GM12878 (cell line): ENCODE measurements around the gene TCHP. TPM values are rescaled to one million over a fixed set of nuclear protein-coding genes. Genes with fewer than 3 reads are reported as not detected.

Experiments
- ATAC-seq: fragments of 200-7000 bp; cut with Tn5 transposase; 3 replicates; pipeline ENCODE4 v1.9.1; 2020; ENCODE audit warnings: mild to moderate bottlenecking, moderate library complexity
- BruUV-seq: library from RNA; stranded (reverse); fragments of 400-500 nt; replicated peaks from 2 replicates; lab custom pipeline; 2021; lab: Mats Ljungman, UMichigan
- CTCF ChIA-PET: fragments of 300-600 bp; sonication (Branson Sonifier 250); formaldehyde crosslinking; extraction: SDS; loops from one replicate; lab custom pipeline; 2021; ENCODE audit warnings: inconsistent platforms; lab: Yijun Ruan, JAX
- POLR2A ChIA-PET: fragments of 350-600 bp; formaldehyde crosslinking; extraction: SDS; loops from one replicate; lab custom pipeline; 2021; ENCODE audit warnings: inconsistent platforms; lab: Charles Lee
- RAD21 ChIA-PET: fragments of 300-600 bp; sonication (Branson Sonifier 250); formaldehyde crosslinking; loops from one replicate; lab custom pipeline; 2023; ENCODE audit warnings: antibody characterized with exemption; ENCODE audit not compliant: unreplicated experiment; lab: Charles Lee
- SMC1A ChIA-PET: fragments of 300-600 bp; sonication (Branson Sonifier 250); formaldehyde crosslinking; loops from one replicate; lab custom pipeline; 2023; ENCODE audit not compliant: unreplicated experiment, uncharacterized antibody; lab: Charles Lee
- DNase-seq: peaks from one replicate; pipeline ENCODE4 v3.0.0-alpha.2; 2011; ENCODE audit warnings: low read depth, low spot score
- FAIRE-seq: peaks from 3 replicates; lab custom pipeline; 2011; peaks lifted over from hg19 to GRCh38; lab: Jason Lieb, UNC
- H2AFZ ChIP-seq: 2 replicates; pipeline ENCODE4 v1.6.0; 2011; ENCODE audit warnings: low read depth, low read length, control low read depth; ENCODE audit not compliant: control insufficient read depth
- H3K27ac ChIP-seq: 2 replicates; pipeline ENCODE4 v1.5.1; 2011; ENCODE audit warnings: control low read depth; ENCODE audit not compliant: control insufficient read depth, insufficient read depth
- H3K27me3 ChIP-seq, 2 experiments: replicated peaks in 1 of 2; 2 replicates each; pipeline versions ENCODE4 v1.6.0 to v1.6.1; 2011; ENCODE audit warnings: low read length in 1 of 2; ENCODE audit not compliant: control insufficient read depth in 2 of 2, insufficient read depth in 2 of 2
- H3K36me3 ChIP-seq, 2 experiments: 2 replicates each; pipeline ENCODE4 v1.5.1; 2011; ENCODE audit warnings: low read length in 1 of 2; ENCODE audit not compliant: control insufficient read depth in 2 of 2, insufficient read depth in 2 of 2
- H3K4me1 ChIP-seq: 2 replicates; pipeline ENCODE4 v1.6.1; 2011; ENCODE audit warnings: mild to moderate bottlenecking, low read length, moderate library complexity, mixed read lengths; ENCODE audit not compliant: control insufficient read depth, insufficient read depth
- H3K4me2 ChIP-seq: 2 replicates; pipeline ENCODE4 v1.6.0; 2011; ENCODE audit warnings: control low read depth; ENCODE audit not compliant: control insufficient read depth, insufficient read depth
- H3K4me3 ChIP-seq: fragments of 200-600 bp; sonication (generic); 2 replicates; pipeline ENCODE4 v1.5.1; 2016
- H3K79me2 ChIP-seq: 2 replicates; pipeline ENCODE4 v1.6.0; 2011; ENCODE audit warnings: low read length; ENCODE audit not compliant: control insufficient read depth, insufficient read depth
- H3K9ac ChIP-seq: 2 replicates; pipeline ENCODE4 v1.8.0; 2011; ENCODE audit warnings: low read length, control low read depth, mixed read lengths; ENCODE audit not compliant: control insufficient read depth, insufficient read depth
- H3K9me3 ChIP-seq: replicated peaks from 3 replicates; pipeline ENCODE4 v1.5.1; 2011; ENCODE audit warnings: mild to moderate bottlenecking, low read length; ENCODE audit not compliant: control insufficient read depth, insufficient read depth
- H4K20me1 ChIP-seq: 2 replicates; pipeline ENCODE4 v1.6.0; 2011; ENCODE audit not compliant: control insufficient read depth, insufficient read depth
- BCL11A ChIP-seq: IDR thresholded peaks from 2 replicates; pipeline ENCODE4 v1.6.1; 2011; ENCODE audit warnings: low read depth, low read length
- CBX3 ChIP-seq: fragments of 200-600 bp; sonication (generic); IDR thresholded peaks from 2 replicates; pipeline ENCODE4 v1.6.1; 2016; ENCODE audit warnings: low read depth, borderline replicate concordance
- CHD2 ChIP-seq: IDR thresholded peaks from 2 replicates; pipeline ENCODE4 v1.6.1; 2011; ENCODE audit warnings: low read depth, low read length, improper control_type of control experiment, borderline replicate concordance
- HDAC6 ChIP-seq: fragments of 200-600 bp; sonication (generic); IDR thresholded peaks from one replicate; pipeline ENCODE4 v1.8.0; 2017; ENCODE audit warnings: antibody characterized with exemption; ENCODE audit not compliant: unreplicated experiment
- MEF2A ChIP-seq: IDR thresholded peaks from 2 replicates; pipeline ENCODE4 v1.6.1; 2011; ENCODE audit warnings: low read depth, mild to moderate bottlenecking, low read length, moderate library complexity; ENCODE audit not compliant: insufficient read depth
- SREBF2 ChIP-seq: IDR thresholded peaks from 2 replicates; pipeline ENCODE4 v1.6.1; 2012; ENCODE audit warnings: mild to moderate bottlenecking, low read length
- YBX1 ChIP-seq: fragments of 450-650 bp; IDR thresholded peaks from 2 replicates; pipeline ENCODE4 v1.6.1; 2016; ENCODE audit warnings: antibody characterized with exemption
- ZNF24 ChIP-seq: fragments of 450-650 bp; IDR thresholded peaks from 2 replicates; pipeline ENCODE4 v1.6.1; 2017; ENCODE audit warnings: antibody characterized with exemption, mild to moderate bottlenecking
- WGBS: methylation state at CpG from one replicate; pipeline ENCODE4 v1.1.6; 2016; ENCODE audit warnings: low lambda C conversion rate; ENCODE audit not compliant: insufficient replicate concordance, insufficient coverage; ENCODE audit errors: missing lambda C conversion rate; 5-methylcytosine and 5-hydroxymethylcytosine counted together
- in situ Hi-C: fragments of 300-500 bp; cut with MboI; formaldehyde crosslinking; loops from 9 replicates; pipeline ENCODE4 v1.14.3; 2018; ENCODE audit warnings: mixed read lengths
- intact Hi-C: fragments of 100-400 bp; cut with micrococcal nuclease; formaldehyde crosslinking; loops from one replicate; pipeline ENCODE4 v1.14.2; 2022; ENCODE audit not compliant: unreplicated experiment
- polyA plus RNA-seq, 11 experiments: library from polyadenylated mRNA; depleted of rRNA in 4 of 11; unstranded in 6 of 11; stranded (reverse) in 5 of 11; fragments of >200 nt; fragmentation: Nextera tagmentation in 4 of 11; fragmentation: Illumina TruSeq in 1 of 11; extraction: Ambion mirVana in 4 of 11; extraction: Trizol in 1 of 11; gene quantifications; 1 replicate in 1 of 11; 2 replicates in 10 of 11; pipeline versions ENCODE4 v1.2.1 to v1.2.3, GENCODE V29; 2011 to 2016; ENCODE audit warnings: inconsistent platforms in 2 of 11, missing spikeins in 2 of 11, low read depth in 1 of 11
- total RNA-seq, 4 experiments: library from RNA; depleted of rRNA in 3 of 4; stranded (reverse); fragments of >200 nt in 3 of 4; fragmentation: Illumina TruSeq in 1 of 4; extraction: Trizol in 1 of 4; gene quantifications; 2 replicates each; pipeline versions ENCODE4 v1.2.1 to v1.2.3, GENCODE V29; 2013 to 2021
- TF ChIP-seq, protein P1 (sequence below): fragments of 450-650 bp; formaldehyde crosslinking; IDR thresholded peaks from 2 replicates; pipeline ENCODE4 v1.4.0; 2022; ENCODE audit warnings: mild to moderate bottlenecking, moderate library complexity
- TF ChIP-seq, protein P2 (sequence below): fragments of 450-650 bp; conservative IDR thresholded peaks from 2 replicates; pipeline ENCODE4 v1.6.1; 2017; ENCODE audit warnings: mild to moderate bottlenecking, moderate library complexity

Gene TCHP
- total and polyA plus RNA-seq, 10 of the 15 experiments (the other 5 are each of a cell fraction or from before 2014, with no cell fraction given): 4.8 to 18.6 (median 15.0) TPM

DNA sequence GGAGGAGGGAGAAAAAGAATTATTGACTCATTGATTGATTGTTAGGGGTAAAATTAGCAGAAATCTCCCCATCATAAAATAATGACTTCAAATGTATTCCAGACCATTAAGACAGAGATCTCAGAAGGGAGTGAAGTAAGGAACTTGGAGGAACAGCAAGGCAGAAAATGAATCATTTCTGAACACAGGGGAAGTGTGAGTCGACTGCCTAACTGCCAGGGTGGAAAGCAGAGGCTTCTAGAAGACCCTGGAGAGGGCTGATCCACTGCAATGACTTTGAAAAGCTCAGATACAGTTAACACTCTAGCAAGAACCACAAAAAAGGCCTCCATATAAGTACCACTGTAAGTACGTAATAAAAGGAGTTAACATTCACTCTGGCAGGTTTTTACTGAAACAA, 29.4 kb upstream of the TCHP start:
- H3K4me3 ChIP-seq: no peak overlapping the region
- ChIA-PET POLR2A (interaction anchor here (0.6 kb wide), 1 partner anchor 21 kb away, joined by 4 read pairs; no protein-coding TSS in a partner anchor), CTCF (interaction anchor here (1.4 kb wide), 1 partner anchor 26 kb away, joined by 5 read pairs; no protein-coding TSS in a partner anchor), RAD21 (no interaction called here), SMC1A (interaction anchor here (1.0 kb wide), 1 partner anchor 11 kb away, joined by 3 read pairs; no protein-coding TSS in a partner anchor)
- no peak overlapping the region for H2AFZ ChIP-seq
- ATAC-seq (no peak), DNase-seq (no peak), FAIRE-seq (no peak)
- peaks cover 2% of the 10 kb centered on the region; the same call in 1 of the 2 replicates for H3K79me2 ChIP-seq
- no peaks in the 10 kb centered on the region for H3K36me3 ChIP-seq
- H4K20me1 ChIP-seq: no peaks in the 10 kb centered on the region
- no peak overlapping the region for H3K27ac ChIP-seq
- H3K9me3 ChIP-seq: no peaks in the 10 kb centered on the region
- BruUV-seq: no TSS peak
- H3K27me3 ChIP-seq: no peaks in the 10 kb centered on the region
- WGBS: 49% methylated on average over 2 of the region's 2 CpGs
- intact Hi-C loops (no loop called here), in situ Hi-C loops (no loop called here)
- H3K4me2 ChIP-seq: no peak overlapping the region
- TF ChIP-seq CBX3: no peak
- no peak for TF ChIP-seq YBX1
- no peak overlapping the region for H3K9ac ChIP-seq
- H3K4me1 ChIP-seq: peaks cover 13% of the 10 kb centered on the region

- intact Hi-C loops: no loop called here
- Histone ChIP-seq H3K79me2 (peaks cover 2% of the 10 kb centered on the region; the same call in 1 of the 2 replicates), H3K4me3 (no peak overlapping the region), H3K4me2 (no peak overlapping the region), H3K27ac (no peak overlapping the region), H2AFZ (no peak overlapping the region), H3K9me3 (no peaks in the 10 kb centered on the region), H4K20me1 (no peaks in the 10 kb centered on the region), H3K27me3 (no peaks in the 10 kb centered on the region), H3K9ac (no peak overlapping the region), H3K4me1 (peaks cover 23% of the 10 kb centered on the region), H3K36me3 (no peaks in the 10 kb centered on the region)
- CTCF ChIA-PET: interaction anchor here (1.4 kb wide), 1 partner anchor 18 kb away, joined by 8 read pairs; no protein-coding TSS in a partner anchor
- no peak for FAIRE-seq
- 89% methylated on average over 7 of the region's 7 CpGs for WGBS
- SMC1A ChIA-PET: interaction anchor here (1.0 kb wide), 2 partner anchors 12 to 48 kb away, joined by 3 read pairs; no protein-coding TSS in a partner anchor
- no TSS peak for BruUV-seq
- DNase-seq: no peak
- POLR2A ChIA-PET: interaction anchor here (0.5 to 0.6 kb wide), 2 partner anchors 11 to 1504 kb away, joined by 3 to 4 read pairs; no protein-coding TSS in a partner anchor
- in situ Hi-C loops: no loop called here
- RAD21 ChIA-PET: no interaction called here
- no peak for ATAC-seq
- TF ChIP-seq, protein P1, sequence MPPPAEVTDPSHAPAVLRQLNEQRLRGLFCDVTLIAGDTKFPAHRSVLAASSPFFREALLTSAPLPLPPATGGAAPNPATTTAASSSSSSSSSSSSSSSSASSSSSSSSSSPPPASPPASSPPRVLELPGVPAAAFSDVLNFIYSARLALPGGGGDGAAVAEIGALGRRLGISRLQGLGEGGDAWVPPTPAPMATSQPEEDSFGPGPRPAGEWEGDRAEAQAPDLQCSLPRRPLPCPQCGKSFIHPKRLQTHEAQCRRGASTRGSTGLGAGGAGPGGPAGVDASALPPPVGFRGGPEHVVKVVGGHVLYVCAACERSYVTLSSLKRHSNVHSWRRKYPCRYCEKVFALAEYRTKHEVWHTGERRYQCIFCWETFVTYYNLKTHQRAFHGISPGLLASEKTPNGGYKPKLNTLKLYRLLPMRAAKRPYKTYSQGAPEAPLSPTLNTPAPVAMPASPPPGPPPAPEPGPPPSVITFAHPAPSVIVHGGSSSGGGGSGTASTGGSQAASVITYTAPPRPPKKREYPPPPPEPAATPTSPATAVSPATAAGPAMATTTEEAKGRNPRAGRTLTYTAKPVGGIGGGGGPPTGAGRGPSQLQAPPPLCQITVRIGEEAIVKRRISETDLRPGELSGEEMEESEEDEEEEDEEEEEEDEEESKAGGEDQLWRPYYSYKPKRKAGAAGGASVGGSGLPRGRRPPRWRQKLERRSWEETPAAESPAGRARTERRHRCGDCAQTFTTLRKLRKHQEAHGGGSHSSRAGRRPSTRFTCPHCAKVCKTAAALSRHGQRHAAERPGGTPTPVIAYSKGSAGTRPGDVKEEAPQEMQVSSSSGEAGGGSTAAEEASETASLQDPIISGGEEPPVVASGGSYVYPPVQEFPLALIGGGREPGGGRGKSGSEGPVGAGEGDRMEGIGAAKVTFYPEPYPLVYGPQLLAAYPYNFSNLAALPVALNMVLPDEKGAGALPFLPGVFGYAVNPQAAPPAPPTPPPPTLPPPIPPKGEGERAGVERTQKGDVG (CRISPR knock-in tag): no peak
- TF ChIP-seq, protein P2, sequence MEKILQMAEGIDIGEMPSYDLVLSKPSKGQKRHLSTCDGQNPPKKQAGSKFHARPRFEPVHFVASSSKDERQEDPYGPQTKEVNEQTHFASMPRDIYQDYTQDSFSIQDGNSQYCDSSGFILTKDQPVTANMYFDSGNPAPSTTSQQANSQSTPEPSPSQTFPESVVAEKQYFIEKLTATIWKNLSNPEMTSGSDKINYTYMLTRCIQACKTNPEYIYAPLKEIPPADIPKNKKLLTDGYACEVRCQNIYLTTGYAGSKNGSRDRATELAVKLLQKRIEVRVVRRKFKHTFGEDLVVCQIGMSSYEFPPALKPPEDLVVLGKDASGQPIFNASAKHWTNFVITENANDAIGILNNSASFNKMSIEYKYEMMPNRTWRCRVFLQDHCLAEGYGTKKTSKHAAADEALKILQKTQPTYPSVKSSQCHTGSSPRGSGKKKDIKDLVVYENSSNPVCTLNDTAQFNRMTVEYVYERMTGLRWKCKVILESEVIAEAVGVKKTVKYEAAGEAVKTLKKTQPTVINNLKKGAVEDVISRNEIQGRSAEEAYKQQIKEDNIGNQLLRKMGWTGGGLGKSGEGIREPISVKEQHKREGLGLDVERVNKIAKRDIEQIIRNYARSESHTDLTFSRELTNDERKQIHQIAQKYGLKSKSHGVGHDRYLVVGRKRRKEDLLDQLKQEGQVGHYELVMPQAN: no peak
- TF ChIP-seq HDAC6: no peak
- no peak for TF ChIP-seq SREBF2
- TF ChIP-seq CHD2: no peak
- no peak for TF ChIP-seq BCL11A
- no peak for TF ChIP-seq MEF2A
- TF ChIP-seq ZNF24: no peak
These were observed 28.3 kb upstream of the TCHP start for GRCh38 chr12:109871668-109872314.
